Hepatocyte (in vitro differentiated cells): ENCODE results near the gene NR4A1. TPM values are rescaled to one million over a fixed set of nuclear protein-coding genes. Genes with fewer than 3 reads are reported as not detected.

ENCODE experiments used
- DNase-seq: peaks from one replicate; pipeline ENCODE4 v3.0.0-alpha.2; 2016; ENCODE audit warnings: low spot score
- H2AFZ ChIP-seq: fragments of 200-600 bp; sonication (generic); 2 replicates; pipeline ENCODE4 v1.6.0; 2016; ENCODE audit warnings: antibody characterized with exemption, mild to moderate bottlenecking
- H3K27ac ChIP-seq: fragments of 200-600 bp; sonication (generic); 2 replicates; pipeline ENCODE4 v1.5.1; 2016; ENCODE audit warnings: mild to moderate bottlenecking
- H3K27me3 ChIP-seq: fragments of 200-600 bp; sonication (generic); 2 replicates; pipeline ENCODE4 v1.6.1; 2016
- H3K36me3 ChIP-seq: fragments of 200-600 bp; sonication (generic); replicated peaks from 2 replicates; pipeline ENCODE4 v1.5.1; 2016; ENCODE audit warnings: low read depth; ENCODE audit not compliant: insufficient read depth
- H3K4me1 ChIP-seq: fragments of 200-600 bp; sonication (generic); 2 replicates; pipeline ENCODE4 v1.5.1; 2016; ENCODE audit warnings: mild to moderate bottlenecking, moderate library complexity; ENCODE audit not compliant: insufficient read depth
- H3K4me2 ChIP-seq: fragments of 200-600 bp; sonication (generic); 2 replicates; pipeline ENCODE4 v1.6.0; 2016
- H3K4me3 ChIP-seq: fragments of 200-600 bp; sonication (generic); 2 replicates; pipeline ENCODE4 v1.5.1; 2016; ENCODE audit warnings: mild to moderate bottlenecking
- H3K79me2 ChIP-seq: fragments of 200-600 bp; sonication (generic); 2 replicates; pipeline ENCODE4 v1.6.0; 2017; ENCODE audit warnings: mild to moderate bottlenecking
- H3K9me2 ChIP-seq: fragments of 200-600 bp; sonication (generic); replicated peaks from 2 replicates; pipeline ENCODE4 v1.6.0; 2017; ENCODE audit warnings: mild to moderate bottlenecking; ENCODE audit not compliant: insufficient read depth
- H3K9me3 ChIP-seq: fragments of 200-600 bp; sonication (generic); 2 replicates; pipeline ENCODE4 v1.5.1; 2016; ENCODE audit warnings: low read depth, mild to moderate bottlenecking
- H4K20me1 ChIP-seq: fragments of 200-600 bp; sonication (generic); 2 replicates; pipeline ENCODE4 v1.6.0; 2016; ENCODE audit warnings: mild to moderate bottlenecking; ENCODE audit not compliant: insufficient read depth, poor library complexity, severe bottlenecking
- CTCF ChIP-seq: fragments of 200-600 bp; sonication (generic); IDR thresholded peaks from 2 replicates; pipeline ENCODE4 v1.5.1; 2016; ENCODE audit warnings: antibody characterized with exemption, mild to moderate bottlenecking; ENCODE audit not compliant: poor library complexity
- EZH2 ChIP-seq: fragments of 200-600 bp; sonication (generic); IDR thresholded peaks from 2 replicates; pipeline ENCODE4 v1.6.1; 2016; ENCODE audit warnings: antibody characterized with exemption, mild to moderate bottlenecking, borderline replicate concordance
- EZH2phosphoT487 ChIP-seq: fragments of 200-600 bp; sonication (generic); IDR thresholded peaks from one replicate; pipeline ENCODE4 v1.6.1; 2018; ENCODE audit warnings: antibody characterized with exemption, mild to moderate bottlenecking, low read depth, moderate library complexity; ENCODE audit not compliant: unreplicated experiment, severe bottlenecking
- WGBS: methylation state at CpG from one replicate; pipeline ENCODE4 v1.1.6; 2016; ENCODE audit warnings: low lambda C conversion rate; ENCODE audit errors: missing lambda C conversion rate; 5-methylcytosine and 5-hydroxymethylcytosine counted together
- polyA plus RNA-seq: library from polyadenylated mRNA; unstranded; fragments of >200 nt; fragmentation: Nextera tagmentation; extraction: Ambion mirVana; gene quantifications from 2 replicates; pipeline ENCODE4 v1.2.1, GENCODE V29; 2016
- total RNA-seq: library from RNA; depleted of rRNA; stranded (reverse); fragments of >200 nt; gene quantifications from 2 replicates; pipeline ENCODE4 v1.2.3, GENCODE V29; 2014

NR4A1 gene
- total and polyA plus RNA-seq, 2 experiments from 2014 or later: 39.2 to 131 TPM

- Histone ChIP-seq H2AFZ (no peak overlapping the region), H3K4me1 (peaks cover 16% of the 10 kb centered on the region), H3K27ac (peak overlapping the region; percentile 92), H3K9me3 (no peaks in the 10 kb centered on the region), H3K4me3 (no peak overlapping the region), H3K4me2 (no peak overlapping the region), H3K36me3 (no peaks in the 10 kb centered on the region), H3K79me2 (no peaks in the 10 kb centered on the region), H3K9me2 (no peaks in the 10 kb centered on the region), H4K20me1 (no peaks in the 10 kb centered on the region), H3K27me3 (peaks cover 21% of the 10 kb centered on the region)
- no peak for DNase-seq
- 94% methylated on average over 8 of the region's 8 CpGs for WGBS
- TF ChIP-seq EZH2phosphoT487 (no peak), CTCF (no peak), EZH2 (no peak)
These were observed 39.5 kb upstream of the NR4A1 start for GRCh38 chr12:52011602-52012214.

DNA sequence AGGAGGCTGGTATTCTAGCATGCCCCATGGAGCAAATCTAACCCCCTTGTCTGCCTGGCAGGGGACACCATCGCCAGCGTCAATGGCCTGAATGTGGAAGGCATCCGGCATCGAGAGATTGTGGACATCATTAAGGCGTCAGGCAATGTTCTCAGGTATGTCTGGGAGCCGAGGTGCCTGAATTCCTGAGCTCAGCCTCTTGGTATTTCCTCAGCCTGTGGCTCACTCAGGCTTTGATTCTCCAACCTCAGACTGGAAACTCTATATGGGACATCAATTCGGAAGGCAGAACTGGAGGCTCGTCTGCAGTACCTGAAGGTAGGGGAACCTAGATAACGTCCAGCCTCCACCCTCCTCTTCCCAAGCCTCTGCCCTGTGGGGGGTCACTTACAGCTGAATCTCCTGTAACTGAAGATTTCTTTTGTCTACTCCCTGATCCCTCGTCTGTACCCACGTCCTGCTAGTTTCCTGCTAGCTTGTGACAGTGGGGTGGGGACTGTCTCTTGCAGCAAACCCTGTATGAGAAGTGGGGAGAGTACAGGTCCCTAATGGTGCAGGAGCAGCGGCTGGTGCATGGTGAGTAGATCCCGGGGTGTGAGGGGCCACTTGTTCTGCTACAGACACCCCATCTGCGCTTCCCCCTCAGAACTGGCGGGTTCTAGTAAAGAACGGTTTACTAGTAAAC is 37.5 kb upstream of the NR4A1 start:
- WGBS: 89% methylated on average over 16 of the region's 16 CpGs
- no peak for TF ChIP-seq EZH2phosphoT487
- no peak for TF ChIP-seq EZH2
- TF ChIP-seq CTCF: no peak
- H3K79me2 ChIP-seq: no peaks in the 10 kb centered on the region

GRCh38 chr12:52014567-52015530 is 36.4 kb upstream of the NR4A1 start:
- H3K4me3 ChIP-seq: no peak overlapping the region

More for the DNA sequence above, 37.5 kb upstream of the NR4A1 start:
- Histone ChIP-seq H3K9me2 (no peaks in the 10 kb centered on the region), H3K4me2 (no peak overlapping the region), H3K9me3 (no peaks in the 10 kb centered on the region), H3K4me3 (no peak overlapping the region), H3K36me3 (no peaks in the 10 kb centered on the region), H3K27me3 (peaks cover 10% of the 10 kb centered on the region), H4K20me1 (no peaks in the 10 kb centered on the region), H3K4me1 (peaks cover 16% of the 10 kb centered on the region), H3K27ac (no peak overlapping the region), H2AFZ (no peak overlapping the region)
- DNase-seq: no peak

More at GRCh38 chr12:52014567-52015530, 36.4 kb upstream of the NR4A1 start:
- no peaks in the 10 kb centered on the region for H3K9me2 ChIP-seq
- no peaks in the 10 kb centered on the region for H3K36me3 ChIP-seq
- no peaks in the 10 kb centered on the region for H3K79me2 ChIP-seq
- DNase-seq: no peak
- no peak overlapping the region for H2AFZ ChIP-seq
- H3K4me1 ChIP-seq: peaks cover 9% of the 10 kb centered on the region
- H3K9me3 ChIP-seq: no peaks in the 10 kb centered on the region
- H3K27ac ChIP-seq: no peak overlapping the region
- H3K27me3 ChIP-seq: peaks cover 10% of the 10 kb centered on the region
- WGBS: 64% methylated on average over 27 of the region's 93 CpGs
- H3K4me2 ChIP-seq: peak overlapping the region; percentile 56
- TF ChIP-seq CTCF (no peak), EZH2phosphoT487 (no peak), EZH2 (no peak)
- no peaks in the 10 kb centered on the region for H4K20me1 ChIP-seq
